HG03196 (cell line): ENCODE measurements around the gene ABLIM3.
"Not testable (repeated sequence)": the region's sequence is repeated elsewhere in the genome, so short reads cannot be mapped to it uniquely, and the experiment has no call there.

ENCODE experiments used
- ATAC-seq: cut with Tn5 transposase; IDR thresholded peaks from one replicate; pipeline ENCODE4 v1.9.1; 2021; ENCODE audit not compliant: unreplicated experiment

Gene ABLIM3

GRCh38 chr5:149185067-149185466, 43.8 kb downstream of the ABLIM3 start:
- ATAC-seq = no peak

DNA sequence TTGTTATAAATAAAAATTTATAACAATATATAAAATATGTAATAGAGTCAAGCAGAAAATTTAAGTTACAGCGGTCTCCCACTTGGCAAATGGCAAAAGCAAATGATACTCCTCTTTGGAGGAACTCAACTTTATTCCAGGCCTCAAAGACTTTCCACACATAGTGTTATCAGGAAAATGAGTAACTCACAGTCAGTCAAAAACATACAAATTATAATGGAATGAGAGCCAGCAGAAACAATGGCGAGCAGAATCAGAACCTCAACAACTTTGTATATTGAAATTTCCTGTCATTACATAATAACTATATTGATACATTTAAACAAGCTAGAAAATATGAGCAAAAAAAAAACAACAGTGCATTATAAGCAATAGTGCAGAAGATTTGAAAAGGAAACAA, 45.2 kb downstream of the ABLIM3 start:
- no peak for ATAC-seq

DNA sequence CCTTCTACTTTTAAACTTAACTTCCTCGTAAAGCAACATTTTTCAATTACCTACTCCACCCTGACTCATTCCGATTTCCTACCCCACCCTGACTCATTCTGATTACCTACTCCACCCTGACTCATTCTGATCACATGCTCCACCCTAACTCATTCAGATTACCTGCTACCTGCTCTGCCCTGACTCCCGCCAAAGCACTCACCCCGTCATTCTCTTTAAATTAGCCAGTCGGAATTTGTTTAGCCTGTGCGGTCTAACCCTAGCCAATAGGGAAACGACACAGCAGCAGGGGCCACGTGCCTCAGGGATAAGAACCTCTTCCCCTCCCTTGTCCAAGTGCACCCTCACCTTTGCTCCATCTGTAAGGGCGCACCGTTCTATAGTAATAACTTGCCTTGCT, 46.3 kb downstream of the ABLIM3 start:
- not testable (repeated sequence) for ATAC-seq

GRCh38 chr5:149188383-149188782, 47.1 kb downstream of the ABLIM3 start:
- no peak for ATAC-seq

GRCh38 chr5:149195337-149195887, 54.1 kb downstream of the ABLIM3 start:
- ATAC-seq = no peak

DNA sequence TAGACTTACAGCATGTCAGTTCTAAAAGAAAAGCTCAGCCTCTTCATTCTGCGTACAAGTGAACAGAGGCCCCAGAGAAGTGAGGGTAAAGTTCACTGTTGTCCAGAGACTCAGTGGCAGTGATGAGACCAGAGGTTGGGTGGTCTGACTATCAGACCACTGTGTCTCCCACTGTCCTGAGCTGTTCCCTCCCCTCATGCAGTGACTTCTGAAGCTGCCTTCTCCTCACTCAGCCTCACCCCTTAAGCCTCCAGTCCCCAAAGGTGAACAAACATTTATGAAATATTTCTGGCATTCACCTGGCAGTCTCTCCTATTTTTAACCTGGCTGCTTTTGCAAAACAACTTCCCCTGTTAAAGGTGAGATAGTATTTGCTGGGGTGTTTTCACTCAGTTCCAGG, 54.7 kb downstream of the ABLIM3 start:
- no peak for ATAC-seq

GRCh38 chr5:149198148-149198547, 56.9 kb downstream of the ABLIM3 start:
- no peak for ATAC-seq

- ATAC-seq = no peak
These were observed 59.1 kb downstream of the ABLIM3 start for GRCh38 chr5:149200355-149200754.

DNA sequence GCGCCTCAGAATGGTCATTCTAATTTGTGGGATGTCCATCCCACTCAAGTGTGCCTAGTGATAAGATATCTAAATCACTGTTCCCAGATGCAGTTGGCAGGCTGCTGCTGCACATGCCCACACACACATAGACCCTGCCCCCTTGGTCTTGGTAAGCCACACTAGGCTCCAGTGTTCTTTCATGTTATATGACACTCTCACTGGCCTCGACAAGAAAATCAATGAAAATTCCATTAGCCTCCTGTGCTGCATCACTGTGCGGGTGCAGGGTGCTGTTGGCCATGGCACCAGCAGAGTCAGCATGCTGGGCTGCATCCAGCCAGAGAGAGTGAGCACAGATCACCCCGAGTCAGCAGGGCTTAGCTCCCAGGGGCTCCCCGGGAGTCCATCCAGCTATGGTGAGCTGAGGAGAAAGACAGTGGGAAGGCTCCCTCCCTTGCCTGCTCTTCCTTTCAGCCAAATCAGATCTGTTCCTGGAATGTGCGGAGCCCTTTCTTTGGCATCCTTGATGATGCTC, 59.9 kb downstream of the ABLIM3 start:
- ATAC-seq = no peak

DNA sequence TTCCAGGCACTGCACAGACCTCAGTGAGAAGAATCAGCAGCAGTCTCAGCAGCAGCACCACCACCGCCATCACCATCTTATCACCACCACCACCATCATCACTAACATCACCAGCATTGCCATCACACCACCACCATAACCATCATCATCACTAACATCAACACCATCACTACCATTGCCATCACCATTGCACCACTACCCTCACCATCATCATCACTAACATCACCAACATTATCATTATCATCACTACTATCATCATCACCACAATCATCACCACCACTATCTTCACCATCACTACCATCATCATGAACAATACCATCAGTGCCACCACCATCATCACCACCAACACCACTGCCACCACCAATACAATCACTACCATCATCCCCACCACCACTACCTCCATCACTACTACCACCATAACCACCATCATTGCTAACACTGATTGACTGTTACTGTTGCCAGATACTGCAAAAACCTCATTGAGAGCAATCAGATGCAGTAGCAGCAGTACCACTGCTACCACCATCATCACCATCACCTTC, 61.7 kb downstream of the ABLIM3 start:
- no peak for ATAC-seq

DNA sequence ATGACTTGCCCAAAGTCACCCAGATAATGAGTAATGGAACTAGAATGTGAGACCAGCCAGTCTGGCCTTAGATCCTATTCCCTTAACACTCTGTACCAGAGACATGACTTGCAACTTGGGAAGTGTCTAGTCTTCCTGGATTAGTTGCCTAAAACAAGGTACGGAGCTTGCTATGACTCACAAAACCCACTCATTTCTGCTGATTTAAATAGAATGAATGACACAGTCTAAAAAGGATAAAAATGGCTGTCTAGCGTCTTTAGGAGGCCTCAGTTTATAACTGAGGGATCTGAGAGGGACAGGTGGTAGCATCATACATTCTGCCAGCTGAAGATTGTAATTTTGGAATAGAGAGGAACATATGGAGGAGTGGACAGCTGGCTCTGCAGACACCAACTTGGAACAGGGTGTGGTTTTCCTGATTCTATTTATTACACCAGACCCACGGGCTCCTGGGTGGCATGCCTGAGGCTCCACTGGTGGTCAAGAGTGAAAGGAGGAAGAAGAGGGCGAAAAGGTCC, 62.7 kb downstream of the ABLIM3 start:
- no peak for ATAC-seq

DNA sequence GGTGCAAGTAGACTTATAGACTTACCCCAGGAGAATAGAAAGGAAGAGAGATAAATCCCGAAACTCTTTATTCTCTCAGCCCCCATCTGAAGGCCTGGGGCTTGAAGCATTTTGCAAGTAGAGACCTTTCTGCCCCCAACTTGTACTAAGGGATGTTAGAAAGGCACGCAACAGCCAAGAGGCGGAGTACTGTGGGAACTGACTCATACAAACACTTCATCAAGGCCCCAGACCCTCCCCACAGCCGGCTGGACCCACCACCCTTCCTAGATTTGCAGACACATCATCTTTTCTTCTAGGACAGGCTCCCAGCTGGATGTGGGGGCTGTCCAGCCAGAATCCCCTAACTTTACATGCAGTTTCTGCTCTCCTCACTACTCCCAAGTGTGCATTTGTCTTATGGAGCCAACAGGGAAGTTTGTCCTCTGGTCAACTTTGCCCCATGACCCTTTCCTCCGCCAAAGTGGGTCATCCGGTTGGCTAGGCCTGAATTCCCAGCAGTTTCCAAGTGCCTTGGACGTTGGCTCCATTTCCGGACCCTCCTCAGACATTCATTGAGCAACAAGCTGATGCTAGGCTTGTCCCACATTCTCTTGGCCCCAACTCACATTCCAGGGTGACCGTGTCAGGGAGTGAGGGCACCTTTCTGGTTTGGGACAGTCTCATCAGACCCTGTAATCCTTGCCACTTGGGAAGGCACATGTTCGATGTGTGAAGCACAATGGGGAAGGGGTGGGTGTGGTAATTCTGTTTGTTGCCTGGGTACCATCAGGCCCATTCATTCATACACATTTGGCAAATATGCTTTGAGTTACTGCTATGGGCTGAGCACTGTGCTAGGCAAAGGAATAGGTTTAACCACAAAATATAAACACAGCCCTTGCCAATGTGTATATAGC, 64.6 kb downstream of the ABLIM3 start:
- no peak for ATAC-seq

DNA sequence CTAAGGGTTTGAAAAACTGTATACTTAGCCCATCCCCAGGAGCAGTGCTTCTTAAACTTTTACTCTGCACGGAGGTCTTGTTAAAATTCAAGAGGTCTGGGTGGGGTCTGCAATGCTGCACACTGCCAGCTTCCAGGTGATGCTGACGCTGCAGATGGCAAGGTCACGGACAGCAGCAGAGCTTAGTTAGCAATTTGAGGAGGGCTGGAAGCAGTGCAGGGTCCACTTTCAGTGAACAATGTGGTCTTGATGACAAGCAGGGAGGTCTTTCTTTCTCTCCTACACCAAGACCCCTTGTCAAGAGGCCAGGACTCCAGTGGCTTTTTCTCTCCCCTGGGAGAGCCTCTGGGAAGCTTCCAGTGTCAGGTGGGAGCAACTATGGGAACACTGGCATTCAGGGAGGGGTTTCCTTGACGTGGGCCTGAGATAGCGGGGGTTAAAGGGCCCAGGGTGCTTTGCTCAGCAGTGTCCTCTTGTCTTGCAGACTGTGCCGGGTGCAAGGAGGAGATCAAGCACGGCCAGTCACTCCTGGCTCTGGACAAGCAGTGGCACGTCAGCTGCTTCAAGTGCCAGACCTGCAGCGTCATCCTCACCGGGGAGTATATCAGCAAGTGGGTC, 65.3 kb downstream of the ABLIM3 start:
- no peak for ATAC-seq

DNA sequence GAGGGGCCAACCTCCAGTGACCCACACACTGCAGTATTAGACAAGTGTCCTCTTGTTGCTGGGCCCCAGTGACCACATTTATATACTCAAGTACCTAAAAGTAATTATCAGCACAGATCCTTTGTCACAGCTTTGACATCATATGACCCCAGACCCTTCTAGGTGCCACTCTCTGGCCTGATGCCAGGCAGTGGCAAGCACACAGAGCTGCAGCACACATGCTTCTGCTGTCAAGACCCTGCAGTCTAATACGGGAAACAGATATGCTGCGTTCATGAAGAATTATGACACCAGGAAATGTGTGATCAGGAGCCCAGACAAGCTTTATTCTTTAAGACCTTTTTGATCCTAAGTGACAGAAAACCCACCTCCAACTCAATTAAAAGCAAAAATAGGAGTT, 66.5 kb downstream of the ABLIM3 start:
- ATAC-seq = no peak

DNA sequence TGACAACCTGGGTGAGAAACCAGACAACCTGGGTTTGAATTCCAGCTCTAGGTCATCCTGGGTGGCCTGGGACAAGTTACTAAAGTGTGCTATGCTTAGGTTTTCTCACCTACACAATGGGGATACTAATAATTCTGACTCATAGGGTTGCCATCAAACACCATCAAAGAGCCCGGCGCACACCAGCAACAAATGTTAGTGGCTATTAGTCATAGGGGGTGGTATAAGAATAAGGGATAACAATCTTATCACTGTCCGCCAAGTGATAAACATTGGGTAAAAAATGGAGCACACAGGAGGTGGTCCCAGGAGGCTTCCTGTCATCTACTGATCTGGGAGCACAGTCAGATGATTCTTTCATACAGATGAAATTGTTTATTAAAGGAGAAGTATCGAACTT, 68.9 kb downstream of the ABLIM3 start:
- ATAC-seq = no peak

DNA sequence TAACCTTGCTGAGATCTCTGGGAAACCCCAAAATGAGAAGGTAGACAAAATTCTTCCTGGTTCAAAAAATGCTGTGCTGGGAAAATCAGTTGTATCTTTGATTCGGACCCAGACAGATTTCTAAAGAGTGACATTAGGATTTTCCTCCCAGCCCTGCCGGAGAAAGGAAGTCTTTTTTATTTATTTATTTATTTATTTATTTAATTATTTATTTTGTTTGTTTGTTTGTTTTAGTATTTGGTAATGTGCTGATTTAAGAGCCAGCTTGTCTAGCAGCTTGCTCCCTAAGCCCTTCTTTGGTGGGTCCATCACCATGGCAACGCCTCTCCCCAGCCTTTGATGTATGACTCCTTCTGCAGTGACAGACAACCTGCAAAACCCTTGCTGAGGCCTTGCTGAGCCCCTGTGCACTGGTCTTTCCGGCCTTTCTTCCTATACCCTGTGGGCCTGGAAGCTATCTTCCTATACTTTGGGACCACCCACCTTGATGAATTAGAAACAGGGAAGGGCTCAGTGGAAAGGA, 69.7 kb downstream of the ABLIM3 start:
- ATAC-seq = no peak

GRCh38 chr5:149211566-149211965, 70.3 kb downstream of the ABLIM3 start:
- no peak for ATAC-seq

DNA sequence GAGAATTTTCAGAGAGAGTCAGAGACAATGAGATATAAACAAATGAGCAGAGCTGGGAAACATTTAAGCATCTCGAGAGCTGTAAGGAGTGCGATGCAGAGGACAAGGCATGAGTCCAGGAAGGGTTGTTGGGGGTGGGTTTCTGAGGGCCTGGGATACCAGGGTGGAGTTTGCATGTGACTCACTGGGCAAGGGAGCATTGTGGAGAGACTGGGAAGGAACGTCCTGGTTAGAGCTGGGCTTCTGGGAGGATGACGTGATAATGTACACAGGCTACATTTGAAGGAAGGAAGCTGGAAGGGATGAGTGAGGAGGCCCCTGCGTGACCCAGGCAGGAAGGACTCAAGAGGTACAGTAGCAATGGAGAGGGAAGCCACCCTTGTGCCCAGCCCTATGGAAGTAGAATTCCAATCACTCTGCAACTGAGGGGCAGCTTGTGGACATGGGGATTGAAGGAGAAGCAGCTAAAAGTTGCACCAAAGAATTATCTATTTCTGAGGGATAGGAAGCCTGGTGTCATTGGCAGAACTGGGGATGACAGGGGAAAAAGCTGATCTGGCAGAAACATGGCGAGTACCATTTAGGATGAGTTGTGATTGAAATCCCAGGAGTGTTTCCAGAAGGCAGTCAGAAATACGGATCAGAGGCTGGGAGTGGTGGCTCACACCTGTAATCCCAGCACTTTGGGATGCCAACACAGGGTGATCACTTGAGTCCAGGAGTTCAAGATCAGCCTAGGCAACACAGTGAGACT, 71.1 kb downstream of the ABLIM3 start:
- ATAC-seq = no peak

GRCh38 chr5:149213264-149213880, 72.1 kb downstream of the ABLIM3 start:
- no peak for ATAC-seq

GRCh38 chr5:149215478-149216090, 74.3 kb downstream of the ABLIM3 start:
- ATAC-seq = no peak
